GM23338 (cell line): Measurements from ENCODE around the gene ADGRG2. TPM values are rescaled to one million over a fixed set of nuclear protein-coding genes. Genes with fewer than 3 reads are reported as not detected.

Experiments used
- ATAC-seq: fragments of 200-7000 bp; cut with Tn5 transposase; 3 replicates; pipeline ENCODE4 v1.9.1; 2020
- DNase-seq: peaks from one replicate; pipeline ENCODE4 v3.0.0-alpha.2; 2015; ENCODE audit warnings: low spot score
- H2AFZ ChIP-seq: fragments of 200-600 bp; sonication (generic); 2 replicates; pipeline ENCODE4 v1.8.0; 2016; ENCODE audit warnings: antibody characterized with exemption, mild to moderate bottlenecking, moderate library complexity
- H3F3A ChIP-seq: fragments of 200-600 bp; sonication (generic); replicated peaks from 2 replicates; pipeline ENCODE4 v1.8.0; 2017; ENCODE audit warnings: antibody characterized with exemption, mixed run types, low read depth
- H3K27ac ChIP-seq: fragments of 200-600 bp; sonication (generic); 2 replicates; pipeline ENCODE4 v1.6.1; 2016; ENCODE audit warnings: low read depth
- H3K27me3 ChIP-seq: fragments of 200-600 bp; sonication (generic); 2 replicates; pipeline ENCODE4 v1.8.0; 2016; ENCODE audit warnings: mild to moderate bottlenecking, mixed run types, moderate library complexity; ENCODE audit not compliant: insufficient read depth
- H3K36me3 ChIP-seq: fragments of 200-600 bp; sonication (generic); 2 replicates; pipeline ENCODE4 v1.8.0; 2016; ENCODE audit warnings: mild to moderate bottlenecking; ENCODE audit not compliant: insufficient read depth
- H3K4me1 ChIP-seq: fragments of 200-600 bp; sonication (generic); 2 replicates; pipeline ENCODE4 v1.8.0; 2016; ENCODE audit warnings: mild to moderate bottlenecking, moderate library complexity; ENCODE audit not compliant: insufficient read depth
- H3K4me2 ChIP-seq: fragments of 200-600 bp; sonication (generic); 2 replicates; pipeline ENCODE4 v1.7.1; 2017; ENCODE audit warnings: mixed run types
- H3K4me3 ChIP-seq: fragments of 200-600 bp; sonication (generic); 2 replicates; pipeline ENCODE4 v1.6.1; 2016; ENCODE audit warnings: mixed run types
- H3K79me2 ChIP-seq: fragments of 200-600 bp; sonication (generic); replicated peaks from 2 replicates; pipeline ENCODE4 v1.8.0; 2017; ENCODE audit warnings: mild to moderate bottlenecking; ENCODE audit not compliant: insufficient read depth
- H3K9me2 ChIP-seq: fragments of 200-600 bp; sonication (generic); 2 replicates; pipeline ENCODE4 v1.8.0; 2017; ENCODE audit not compliant: insufficient read depth
- H4K20me1 ChIP-seq: fragments of 200-600 bp; sonication (generic); replicated peaks from 2 replicates; pipeline ENCODE4 v1.8.0; 2017; ENCODE audit warnings: mild to moderate bottlenecking; ENCODE audit not compliant: insufficient read depth
- H3K27ac Mint-ChIP-seq: 2 replicates; pipeline ENCODE4 v1.8.0; 2020; ENCODE audit warnings: inconsistent platforms, mild to moderate bottlenecking, moderate library complexity, mixed read lengths
- H3K27me3 Mint-ChIP-seq: 3 replicates; pipeline ENCODE4 v1.8.0; 2022; ENCODE audit warnings: low read depth, mild to moderate bottlenecking, moderate library complexity, mixed read lengths, inconsistent platforms; ENCODE audit not compliant: insufficient read depth, poor library complexity
- H3K36me3 Mint-ChIP-seq: 3 replicates; pipeline ENCODE4 v1.8.0; 2021; ENCODE audit warnings: low read depth, mild to moderate bottlenecking, inconsistent platforms, moderate library complexity, mixed read lengths
- H3K4me1 Mint-ChIP-seq: 3 replicates; pipeline ENCODE4 v1.8.0; 2020; ENCODE audit warnings: mild to moderate bottlenecking, inconsistent platforms, mixed read lengths
- H3K4me3 Mint-ChIP-seq: 3 replicates; pipeline ENCODE4 v1.8.0; 2021; ENCODE audit warnings: moderate library complexity, mild to moderate bottlenecking, inconsistent platforms, mixed read lengths
- H3K9me3 Mint-ChIP-seq: 3 replicates; pipeline ENCODE4 v1.8.0; 2020; ENCODE audit warnings: moderate library complexity, mild to moderate bottlenecking, inconsistent platforms, mixed read lengths
- EZH2phosphoT487 ChIP-seq: fragments of 200-600 bp; sonication (generic); IDR thresholded peaks from one replicate; pipeline ENCODE4 v1.8.1; 2018; ENCODE audit warnings: antibody characterized with exemption; ENCODE audit not compliant: unreplicated experiment
- JUNB ChIP-seq: IDR thresholded peaks from one replicate; pipeline ENCODE4 v1.6.1; 2016; ENCODE audit warnings: antibody characterized with exemption; ENCODE audit not compliant: unreplicated experiment
- POLR2AphosphoS5 ChIP-seq: IDR thresholded peaks from 2 replicates; pipeline ENCODE4 v1.6.1; 2016; ENCODE audit warnings: antibody characterized with exemption, low read depth
- REST ChIP-seq: IDR thresholded peaks from one replicate; pipeline ENCODE4 v1.6.1; 2018; ENCODE audit warnings: antibody characterized with exemption; ENCODE audit not compliant: unreplicated experiment
- STAT1 ChIP-seq: IDR thresholded peaks from one replicate; pipeline ENCODE4 v1.6.1; 2016; ENCODE audit warnings: antibody characterized with exemption; ENCODE audit not compliant: unreplicated experiment
- ZNF114 ChIP-seq: fragments of 250-450 bp; sonication (Bioruptor Pico); IDR thresholded peaks from 2 replicates; pipeline ENCODE4 v1.5.0; 2020; ENCODE audit warnings: mild to moderate bottlenecking, moderate library complexity
- ZNF462 ChIP-seq: fragments of 250-450 bp; sonication (Bioruptor Pico); IDR thresholded peaks from 2 replicates; pipeline ENCODE4 v1.5.0; 2020; ENCODE audit warnings: mild to moderate bottlenecking, moderate library complexity
- polyA plus RNA-seq: library from polyadenylated mRNA; unstranded; fragments of >200 nt; fragmentation: Nextera tagmentation; extraction: Ambion mirVana; gene quantifications from 2 replicates; pipeline ENCODE4 v1.2.1, GENCODE V29; 2016
- total RNA-seq: library from RNA; depleted of rRNA; stranded (reverse); fragments of >200 nt; shearing (Covaris generic); gene quantifications from 2 replicates; pipeline ENCODE4 v1.2.3, GENCODE V29; 2014

ADGRG2 gene
- total and polyA plus RNA-seq, 2 experiments from 2014 or later, result 4.0 to 10.8 TPM

- TF ChIP-seq ZNF462 (CRISPR knock-in tag), result no peak
- TF ChIP-seq POLR2AphosphoS5, result no peak
- TF ChIP-seq JUNB, result no peak
- no peak for TF ChIP-seq STAT1
Measured at GRCh38 chrX:18946157-18946556, 176.1 kb downstream of the ADGRG2 start (continued).

- Histone ChIP-seq H3K79me2 (no peaks in the 10 kb centered on the region), H2AFZ (no peak overlapping the region), H3F3A (no peaks in the 10 kb centered on the region), H4K20me1 (no peaks in the 10 kb centered on the region), H3K4me1 (no peaks in the 10 kb centered on the region), H3K9me2 (no peaks in the 10 kb centered on the region), H3K4me3 (no peak overlapping the region), H3K36me3 (no peaks in the 10 kb centered on the region), H3K27ac (no peak overlapping the region), H3K4me2 (no peak overlapping the region), H3K27me3 (no peaks in the 10 kb centered on the region)
- no peak overlapping the region for H3K27ac Mint-ChIP-seq
- no peaks in the 10 kb centered on the region for H3K4me1 Mint-ChIP-seq
- H3K9me3 Mint-ChIP-seq, result no peaks in the 10 kb centered on the region
- no peaks in the 10 kb centered on the region for H3K27me3 Mint-ChIP-seq
- ATAC-seq (no peak), DNase-seq (no peak)
- peaks cover 23% of the 10 kb centered on the region for H3K36me3 Mint-ChIP-seq
- no peak overlapping the region for H3K4me3 Mint-ChIP-seq
- TF ChIP-seq POLR2AphosphoS5 (no peak), REST (no peak), ZNF462 (CRISPR knock-in tag) (no peak), EZH2phosphoT487 (no peak), ZNF114 (CRISPR knock-in tag) (no peak)
Measured at GRCh38 chrX:18945483-18945882, 176.8 kb downstream of the ADGRG2 start.
